CD4-positive, alpha-beta memory T cell (primary cell): Measurements from ENCODE around the gene CDC42BPG. TPM values are rescaled to one million over a fixed set of nuclear protein-coding genes. Genes with fewer than 3 reads are reported as not detected.

Experiments used
- CTCF ChIA-PET: fragments of 350-600 bp; sonication (Branson Sonifier 250); formaldehyde crosslinking; loops from one replicate; lab custom pipeline; 2021; ENCODE audit warnings: inconsistent platforms; ENCODE audit not compliant: partially characterized antibody; lab: Charles Lee
- POLR2A ChIA-PET: fragments of 350-600 bp; sonication (Branson Sonifier 250); formaldehyde crosslinking; loops from one replicate; lab custom pipeline; 2021; ENCODE audit not compliant: partially characterized antibody; lab: Charles Lee
- DNase-seq, 5 donors: peaks; one replicate each; pipeline versions ENCODE4 v3.0.0 to v3.0.0-alpha.2; 2020 to 2022; ENCODE audit warnings: mixed read lengths in 1 of 5
- H3K27ac ChIP-seq: one replicate; pipeline ENCODE4 v1.7.0; 2013; ENCODE audit warnings: low read depth, low read length
- H3K27me3 ChIP-seq: 2 replicates; pipeline ENCODE4 v1.7.0; 2013; ENCODE audit warnings: mild to moderate bottlenecking, low read length, moderate library complexity; ENCODE audit not compliant: insufficient read depth
- H3K36me3 ChIP-seq: 2 replicates; pipeline ENCODE4 v1.7.0; 2013; ENCODE audit warnings: mild to moderate bottlenecking, low read length, moderate library complexity; ENCODE audit not compliant: insufficient read depth
- H3K4me1 ChIP-seq: 2 replicates; pipeline ENCODE4 v1.7.0; 2013; ENCODE audit warnings: mild to moderate bottlenecking, low read length, moderate library complexity; ENCODE audit not compliant: insufficient read depth
- H3K4me3 ChIP-seq, 2 donors: one replicate each; pipeline ENCODE4 v1.7.0; 2013; ENCODE audit warnings: low read length in 2 of 2, mild to moderate bottlenecking in 1 of 2
- H3K9me3 ChIP-seq, 2 donors: one replicate each; pipeline ENCODE4 v1.7.0; 2013; ENCODE audit warnings: low read length in 2 of 2, control low read depth in 1 of 2; ENCODE audit not compliant: control insufficient read depth in 1 of 2
- H3K27ac Mint-ChIP-seq, 7 donors: one replicate each; pipeline ENCODE4 v1.8.0; 2020 to 2021; ENCODE audit warnings: mixed read lengths in 7 of 7, mild to moderate bottlenecking in 6 of 7, inconsistent platforms in 3 of 7, moderate library complexity in 3 of 7
- H3K27me3 Mint-ChIP-seq, 2 donors: one replicate each; pipeline ENCODE4 v1.8.0; 2020 to 2021; ENCODE audit warnings: mixed read lengths in 2 of 2
- H3K36me3 Mint-ChIP-seq, 2 donors: one replicate each; pipeline ENCODE4 v1.8.0; 2020 to 2021; ENCODE audit warnings: mixed read lengths in 2 of 2, inconsistent platforms in 1 of 2, mild to moderate bottlenecking in 1 of 2
- H3K4me1 Mint-ChIP-seq, 4 donors: one replicate each; pipeline ENCODE4 v1.8.0; 2020 to 2021; ENCODE audit warnings: mixed read lengths in 4 of 4, mild to moderate bottlenecking in 1 of 4
- H3K4me3 Mint-ChIP-seq, 8 donors: one replicate each; pipeline ENCODE4 v1.8.0; 2020 to 2021; ENCODE audit warnings: mixed read lengths in 8 of 8, mild to moderate bottlenecking in 7 of 8, moderate library complexity in 6 of 8, inconsistent platforms in 3 of 8
- H3K9me3 Mint-ChIP-seq, 8 donors: one replicate each; pipeline ENCODE4 v1.8.0; 2020 to 2021; ENCODE audit warnings: mixed read lengths in 8 of 8, mild to moderate bottlenecking in 5 of 8, inconsistent platforms in 3 of 8, moderate library complexity in 1 of 8
- intact Hi-C: fragments of 100-400 bp; cut with micrococcal nuclease; formaldehyde crosslinking; loops from one replicate; pipeline ENCODE4 v1.15.1; 2023
- polyA plus RNA-seq, 2 donors: library from polyadenylated mRNA; unstranded; fragments of 300-500 nt; fragmentation: Illumina TruSeq; gene quantifications; one replicate each; pipeline ENCODE4 v1.2.3, GENCODE V29; 2021
- total RNA-seq, 2 experiments: library from RNA; stranded (reverse); gene quantifications; one replicate each; pipeline ENCODE4 v1.2.3, GENCODE V29; 2021

Gene CDC42BPG
- total and polyA plus RNA-seq, 4 experiments from 2014 or later = 0.62 to 9.0 (median 6.2) TPM; not detected in 1

DNA sequence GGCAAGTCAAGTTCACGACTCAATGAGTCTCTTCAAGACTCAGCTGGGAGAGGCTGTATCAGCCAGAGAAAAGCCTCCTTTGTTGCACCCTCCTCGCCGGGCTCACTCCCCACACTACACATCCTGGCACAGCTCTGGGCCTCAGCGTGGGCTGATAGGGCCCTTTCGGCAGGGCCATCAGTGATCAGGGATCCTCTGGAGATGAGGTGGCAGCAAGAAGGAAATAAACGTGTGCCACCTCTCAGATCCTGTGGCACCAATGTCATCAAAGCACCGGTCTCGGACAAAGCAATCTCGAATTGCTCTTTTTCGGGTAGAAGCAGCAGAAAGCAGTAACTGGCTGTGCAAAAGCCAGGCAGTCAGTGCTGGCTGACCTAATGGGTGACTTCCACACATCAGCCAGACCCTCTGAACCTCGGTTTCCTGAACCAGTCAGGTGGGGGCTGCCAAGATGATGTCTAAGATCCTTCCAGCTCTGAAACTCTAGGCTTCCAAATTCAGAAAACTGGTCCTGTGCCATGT lies 31.8 kb upstream of the CDC42BPG start:
- DNase-seq = no peak
- Mint-ChIP-seq H3K36me3 (peaks cover 36 to 59% of the 10 kb centered on the region in 2 donors), H3K4me1 (peaks cover 48 to 90% (median 64%) of the 10 kb centered on the region in 4 donors), H3K9me3 (peaks cover 0 to 14% (median 0%) of the 10 kb centered on the region in 8 donors), H3K4me3 (peak overlapping the region; percentile 99 to 100 (median 99)), H3K27me3 (no peaks in the 10 kb centered on the region), H3K27ac (peak overlapping the region; percentile 92 to 98 (median 96))
- no peaks in the 10 kb centered on the region for H3K9me3 ChIP-seq
- peak overlapping the region; percentile 82 to 99 for H3K4me3 ChIP-seq
- POLR2A ChIA-PET = interaction anchor here (0.8 to 31.5 kb wide), 10 partner anchors 9 to 242 kb away, joined by 3 to 2105 read pairs (median 18); partner anchors contain the start of genes CDC42BPG, RASGRP2, SF1 and ZNHIT2
- H3K36me3 ChIP-seq = peaks cover 26% of the 10 kb centered on the region
- peaks cover 77% of the 10 kb centered on the region for H3K4me1 ChIP-seq
- intact Hi-C loops = no loop called here
- CTCF ChIA-PET = interaction anchor here (0.6 to 29.4 kb wide), 4 partner anchors 8 to 20 kb away, joined by 3 to 1245 read pairs (median 22); partner anchors contain the start of gene CDC42BPG
- peak overlapping the region; percentile 85 for H3K27ac ChIP-seq
- H3K27me3 ChIP-seq = no peaks in the 10 kb centered on the region

DNA sequence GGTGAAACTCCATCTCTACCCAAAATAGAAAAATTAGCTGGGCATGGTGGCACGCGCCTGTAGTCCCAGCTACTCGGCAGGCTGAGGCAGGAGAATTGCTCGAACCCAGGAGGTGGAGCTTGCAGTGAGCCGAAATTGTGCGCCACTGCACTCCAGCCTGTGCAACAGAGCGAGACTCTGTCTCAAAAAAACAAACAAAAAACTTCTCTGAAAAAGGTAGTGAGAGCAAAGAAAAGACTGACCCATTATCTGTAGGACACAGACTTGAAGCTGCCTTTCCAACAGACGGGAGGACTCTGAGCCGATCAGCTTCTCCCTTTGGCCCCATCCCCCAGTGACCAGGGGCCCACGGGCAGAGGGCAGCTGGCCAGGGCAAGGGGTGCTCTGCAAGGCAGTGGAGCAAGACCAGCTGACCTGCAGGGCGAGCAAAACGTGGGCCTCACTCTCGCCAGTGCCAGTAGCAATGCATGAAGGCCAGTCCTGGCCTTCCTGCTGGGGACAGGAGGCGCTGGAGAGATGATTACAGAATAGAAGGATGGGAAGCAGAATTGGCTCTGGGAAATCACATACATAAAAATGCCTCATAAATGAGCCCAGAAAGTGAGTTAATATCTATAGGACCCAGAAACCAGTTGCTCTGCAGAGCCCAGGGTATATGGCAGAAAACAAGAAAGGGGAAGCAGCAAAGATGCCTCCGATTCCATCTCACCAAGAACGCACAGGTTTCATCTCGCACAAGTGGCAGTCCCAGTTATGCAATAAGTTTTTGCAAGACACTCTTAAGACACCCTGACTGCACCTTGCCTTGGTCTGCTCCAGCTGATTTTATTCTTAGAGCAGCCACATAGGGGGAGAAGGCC lies 31.1 kb upstream of the CDC42BPG start:
- H3K36me3 ChIP-seq = peaks cover 29% of the 10 kb centered on the region
- peaks cover 77% of the 10 kb centered on the region for H3K4me1 ChIP-seq
- Mint-ChIP-seq H3K27ac (peak overlapping the region; percentile 92 to 98 (median 96)), H3K36me3 (peaks cover 38 to 65% of the 10 kb centered on the region in 2 donors), H3K9me3 (peaks cover 0 to 14% (median 0%) of the 10 kb centered on the region in 8 donors), H3K4me3 (peak overlapping the region; percentile 99 to 100 (median 99)), H3K4me1 (peaks cover 47 to 90% (median 62%) of the 10 kb centered on the region in 4 donors), H3K27me3 (no peaks in the 10 kb centered on the region)
- POLR2A ChIA-PET = interaction anchor here (0.8 to 31.5 kb wide), 9 partner anchors 10 to 242 kb away, joined by 3 to 2105 read pairs (median 17); partner anchors contain the start of genes CDC42BPG, RASGRP2, SF1 and ZNHIT2
- intact Hi-C loops = no loop called here
- no peaks in the 10 kb centered on the region for H3K9me3 ChIP-seq
- H3K27me3 ChIP-seq = no peaks in the 10 kb centered on the region
- peak overlapping the region; percentile 85 for H3K27ac ChIP-seq
- peak overlapping the region; percentile 82 to 99 for H3K4me3 ChIP-seq
- CTCF ChIA-PET = interaction anchor here (0.6 to 29.4 kb wide), 5 partner anchors 9 to 19 kb away, joined by 3 to 1245 read pairs (median 5); partner anchors contain the start of gene CDC42BPG
- DNase-seq = no peak

DNA sequence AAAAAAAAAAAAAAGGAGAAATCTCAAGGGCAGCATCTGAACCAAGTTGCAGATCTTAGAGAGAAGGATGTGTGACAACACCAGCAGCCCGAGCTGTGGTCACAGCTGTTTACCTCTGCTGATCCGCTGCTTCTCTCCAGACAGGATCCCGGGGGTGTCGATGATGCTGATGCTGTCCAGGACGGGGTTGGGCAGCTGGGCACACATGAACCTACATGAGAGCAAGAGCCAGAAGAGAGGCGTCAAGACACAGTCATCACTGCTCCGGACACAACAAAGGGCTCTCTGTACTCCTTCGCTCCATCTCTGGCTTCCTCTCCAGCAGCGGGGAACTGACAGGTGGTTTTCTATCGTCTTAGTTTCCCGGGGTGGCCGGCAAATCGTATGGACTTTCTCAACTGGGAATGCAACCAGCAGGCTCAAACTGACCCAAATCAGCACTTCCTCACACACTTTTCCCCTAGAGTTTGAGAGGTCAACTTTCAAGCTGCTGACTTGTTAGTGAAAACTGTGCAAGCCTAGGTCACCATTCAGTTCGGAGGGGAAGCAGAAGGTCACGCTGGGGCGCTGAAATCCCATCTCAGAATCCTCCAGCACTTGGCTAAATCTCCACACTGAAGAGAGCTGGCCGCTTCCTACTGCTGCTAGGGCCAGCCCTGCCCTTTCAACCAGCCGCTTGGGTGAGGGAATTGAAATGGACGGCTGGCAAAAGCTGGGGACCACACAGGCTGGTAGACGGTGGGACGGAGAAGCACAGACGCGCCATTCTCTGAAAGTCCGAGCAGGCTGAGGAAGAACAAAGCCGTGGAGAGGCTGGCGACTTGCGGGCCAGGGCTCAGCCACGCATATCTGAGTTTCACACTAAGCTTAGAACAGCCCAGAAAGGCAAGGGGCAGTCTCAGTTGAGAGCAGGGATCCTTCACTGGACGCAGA lies 30.1 kb upstream of the CDC42BPG start:
- Histone ChIP-seq H3K27me3 (no peaks in the 10 kb centered on the region), H3K9me3 (no peaks in the 10 kb centered on the region), H3K4me3 (peak overlapping the region; percentile 49 to 99), H3K4me1 (peaks cover 77% of the 10 kb centered on the region), H3K27ac (peak overlapping the region; percentile 85), H3K36me3 (peaks cover 29% of the 10 kb centered on the region)
- Mint-ChIP-seq H3K4me3 (peak overlapping the region; percentile 99 to 100 (median 99)), H3K4me1 (peaks cover 43 to 90% (median 62%) of the 10 kb centered on the region in 4 donors), H3K27ac (peak overlapping the region; percentile 92 to 98 (median 96)), H3K9me3 (peaks cover 0 to 14% (median 0%) of the 10 kb centered on the region in 8 donors), H3K27me3 (no peaks in the 10 kb centered on the region), H3K36me3 (peaks cover 38 to 71% of the 10 kb centered on the region in 2 donors)
- peak; percentile 56 to 85 (median 59) for DNase-seq
- ChIA-PET CTCF (interaction anchor here (1.2 to 29.4 kb wide), 5 partner anchors 13 to 244 kb away, joined by 3 to 1245 read pairs (median 5); partner anchors contain the start of gene CDC42BPG), POLR2A (interaction anchor here (0.8 to 31.5 kb wide), 7 partner anchors 11 to 152 kb away, joined by 3 to 2105 read pairs (median 17); partner anchors contain the start of genes CDC42BPG, MAJIN, RASGRP2 and SF1)
- intact Hi-C loops = no loop called here

DNA sequence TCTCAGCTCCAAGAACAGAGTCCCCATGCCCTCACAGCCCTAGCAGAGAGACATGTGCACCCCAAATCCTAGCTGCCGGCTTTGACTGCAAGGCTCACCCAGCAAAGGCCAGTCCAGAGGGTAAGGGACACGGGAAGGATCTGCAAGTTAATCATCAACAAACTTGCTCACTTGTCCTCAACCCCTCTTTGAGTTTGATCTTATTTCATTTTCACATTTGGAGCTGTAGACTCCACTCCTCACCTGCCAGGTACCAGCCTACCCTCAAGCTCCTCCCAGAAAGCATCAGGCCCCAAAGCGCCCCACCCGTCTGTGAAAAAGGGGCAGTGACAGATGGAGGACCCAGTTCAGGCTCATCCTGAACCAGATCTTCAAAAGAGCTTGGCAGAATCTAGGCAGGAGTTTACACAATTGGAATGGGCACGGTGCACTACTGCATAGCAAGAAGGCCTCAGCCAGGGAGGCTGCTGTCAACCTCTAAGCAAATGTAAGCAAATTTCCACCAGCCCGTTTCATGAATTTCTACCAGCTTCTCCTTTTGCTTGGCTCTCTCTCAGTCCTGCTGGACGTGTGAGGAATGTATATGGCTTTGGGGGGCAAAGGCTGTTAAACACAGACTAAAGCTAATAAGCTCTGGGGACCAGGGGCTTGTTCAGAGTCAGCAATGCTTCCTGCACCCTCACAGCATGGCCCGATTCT lies 28.5 kb upstream of the CDC42BPG start:
- peaks cover 37% of the 10 kb centered on the region for H3K36me3 ChIP-seq
- no peaks in the 10 kb centered on the region for H3K9me3 ChIP-seq
- H3K27ac ChIP-seq = peak overlapping the region; percentile 42
- ChIA-PET CTCF (interaction anchor here (0.9 to 29.4 kb wide), 5 partner anchors 15 to 246 kb away, joined by 3 to 1245 read pairs (median 3); partner anchors contain the start of gene CDC42BPG), POLR2A (interaction anchor here (0.7 to 31.5 kb wide), 11 partner anchors 8 to 560 kb away, joined by 3 to 2105 read pairs (median 4); partner anchors contain the start of genes ATG2A, CDC42BPG, FAU and MRPL49)
- H3K27me3 ChIP-seq = no peaks in the 10 kb centered on the region
- peaks cover 87% of the 10 kb centered on the region for H3K4me1 ChIP-seq
- intact Hi-C loops = no loop called here
- peak overlapping the region in 1 of 2 donors; percentile 10 for H3K4me3 ChIP-seq
- Mint-ChIP-seq H3K4me3 (peak overlapping the region; percentile 57 to 92 (median 80)), H3K27ac (peak overlapping the region; percentile 19 to 99 (median 86)), H3K4me1 (peaks cover 51 to 95% (median 70%) of the 10 kb centered on the region in 4 donors), H3K9me3 (peaks cover 0 to 14% (median 0%) of the 10 kb centered on the region in 8 donors), H3K27me3 (no peaks in the 10 kb centered on the region), H3K36me3 (peaks cover 46 to 82% of the 10 kb centered on the region in 2 donors)
- no peak for DNase-seq

DNA sequence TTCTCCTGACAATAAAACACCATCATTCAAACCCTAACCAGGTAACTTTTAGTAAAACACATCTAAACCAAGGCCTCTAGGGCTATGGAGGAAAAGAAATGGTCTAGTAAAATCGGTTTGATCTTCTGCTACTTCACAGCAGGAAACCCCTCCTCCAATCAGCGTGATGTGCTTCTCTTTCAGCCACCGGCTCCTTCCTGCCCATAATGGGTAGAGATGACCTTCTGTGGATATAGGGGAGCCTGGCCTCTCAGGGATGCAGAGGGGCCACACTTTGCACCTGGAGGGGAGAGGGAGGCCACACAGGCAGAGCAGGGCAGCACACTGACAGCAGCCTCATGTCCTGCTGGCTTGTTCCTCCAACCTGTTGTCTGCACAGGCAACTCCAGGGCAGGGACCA lies 27.0 kb upstream of the CDC42BPG start:
- Mint-ChIP-seq H3K27ac (peak overlapping the region; percentile 80 to 99 (median 88)), H3K27me3 (no peaks in the 10 kb centered on the region), H3K4me3 (peak overlapping the region; percentile 68 to 92 (median 82)), H3K9me3 (peaks cover 0 to 1% (median 0%) of the 10 kb centered on the region in 8 donors), H3K36me3 (peaks cover 45 to 75% of the 10 kb centered on the region in 2 donors), H3K4me1 (peaks cover 54 to 91% (median 76%) of the 10 kb centered on the region in 4 donors)
- Histone ChIP-seq H3K36me3 (peaks cover 37% of the 10 kb centered on the region), H3K4me1 (peaks cover 94% of the 10 kb centered on the region), H3K9me3 (no peaks in the 10 kb centered on the region), H3K4me3 (peak overlapping the region; percentile 7 to 51), H3K27me3 (no peaks in the 10 kb centered on the region), H3K27ac (peak overlapping the region; percentile 65)
- POLR2A ChIA-PET = interaction anchor here (2.2 to 31.5 kb wide), 2 partner anchors 10 to 15 kb away, joined by 8 to 2105 read pairs; partner anchors contain the start of gene CDC42BPG
- CTCF ChIA-PET = interaction anchor here (29.4 kb wide), 1 partner anchor 15 kb away, joined by 1245 read pairs; the partner anchor contains the start of gene CDC42BPG
- intact Hi-C loops = no loop called here
- DNase-seq = no peak
